ENCODE measurements around the gene C1RL.

Gene C1RL

DNA sequence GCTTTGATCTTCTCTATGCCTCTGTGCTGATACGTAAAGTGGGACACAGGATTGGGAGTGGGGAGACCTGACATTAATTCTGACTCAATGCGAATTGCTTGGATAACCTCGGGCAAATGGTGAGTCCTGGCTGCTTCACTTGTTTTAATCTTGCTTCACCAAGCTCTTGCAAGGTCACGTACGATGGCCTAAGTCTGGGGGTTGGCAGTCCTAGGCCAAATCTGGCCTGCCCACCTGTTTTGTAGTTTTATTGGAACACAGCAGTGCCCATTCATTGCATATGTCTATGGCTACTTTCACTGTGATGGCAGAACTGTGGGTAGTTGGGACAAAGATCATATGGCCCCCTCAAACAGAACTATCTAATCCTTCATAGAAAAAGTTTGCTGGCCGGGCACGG lies 34.5 kb upstream of the C1RL start:
- no peak for DNase-seq
- Mint-ChIP-seq H3K36me3 (ENCODE audit: low read depth) (peaks cover 48% of the 10 kb centered on the region), H3K27me3 (no peaks in the 10 kb centered on the region), H3K4me1 (ENCODE audit: low read depth) (peaks cover 3% of the 10 kb centered on the region), H3K27ac (no peak overlapping the region), H3K9me3 (no peaks in the 10 kb centered on the region), H3K4me3 (no peak overlapping the region)

DNA sequence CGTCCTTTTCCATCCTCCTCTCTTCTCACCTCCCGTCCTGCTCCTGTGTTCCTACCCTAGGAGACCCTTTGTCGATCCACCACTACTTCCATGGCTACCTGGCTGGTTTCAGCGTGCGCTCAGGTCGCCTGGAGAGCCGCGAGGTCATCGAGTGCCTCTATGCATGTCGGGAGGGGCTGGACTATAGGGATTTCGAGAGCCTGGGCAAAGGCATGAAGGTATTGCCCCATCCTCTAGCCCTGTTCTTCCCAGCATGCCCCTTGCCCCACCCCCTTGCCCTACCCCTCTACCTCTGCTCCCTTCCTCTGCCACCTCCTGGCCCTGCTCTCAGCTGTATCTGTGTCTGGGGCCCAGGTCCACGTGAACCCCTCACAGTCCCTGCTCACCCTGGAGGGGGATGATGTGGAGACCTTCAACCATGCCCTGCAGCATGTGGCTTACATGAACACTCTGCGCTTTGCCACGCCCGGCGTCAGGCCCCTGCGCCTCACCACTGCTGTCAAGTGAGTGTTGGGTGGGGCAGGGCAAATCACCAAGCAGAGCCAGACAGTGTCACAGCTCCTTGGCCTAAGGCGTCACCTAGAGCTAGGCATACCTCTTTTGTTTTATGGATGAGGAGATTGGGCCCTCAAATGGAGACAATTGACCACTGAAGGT lies 33.9 kb upstream of the C1RL start:
- no peak overlapping the region for H3K4me3 Mint-ChIP-seq
- H3K36me3 Mint-ChIP-seq (ENCODE audit: low read depth), result peaks cover 48% of the 10 kb centered on the region
- H3K27me3 Mint-ChIP-seq, result no peaks in the 10 kb centered on the region
- no peak overlapping the region for H3K27ac Mint-ChIP-seq
- no peaks in the 10 kb centered on the region for H3K9me3 Mint-ChIP-seq
- H3K4me1 Mint-ChIP-seq (ENCODE audit: low read depth), result peaks cover 3% of the 10 kb centered on the region
- DNase-seq, result no peak

DNA sequence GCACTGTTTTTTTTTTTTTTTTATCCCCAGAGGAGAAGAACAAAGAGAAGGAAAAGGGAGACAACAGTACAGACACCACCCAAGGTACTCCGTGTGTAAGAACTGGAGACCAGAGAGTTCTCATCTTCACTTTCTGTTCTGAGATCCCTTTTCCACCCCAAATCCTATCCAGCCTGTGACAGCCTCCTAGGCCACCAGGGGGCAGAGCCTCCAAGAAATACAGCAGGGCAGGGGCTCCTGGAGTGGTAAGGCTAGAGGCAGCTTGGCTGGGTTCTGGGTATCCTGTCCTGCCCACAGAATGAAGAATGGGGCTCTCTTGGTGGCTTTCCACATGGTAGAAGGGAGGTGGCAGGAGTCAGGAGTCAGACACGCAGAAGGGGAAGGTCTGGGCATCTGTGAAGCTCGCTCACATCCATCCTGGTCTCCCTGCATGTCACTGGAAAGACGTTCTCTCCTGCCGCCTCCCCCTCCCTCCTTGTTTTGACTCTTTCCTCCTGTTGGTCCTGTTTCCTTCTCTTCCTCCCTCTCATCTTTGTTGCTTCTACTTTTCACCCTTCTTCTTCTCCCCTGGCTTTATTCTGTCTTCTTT lies 33.1 kb upstream of the C1RL start:
- Mint-ChIP-seq H3K4me1 (ENCODE audit: low read depth) (peaks cover 3% of the 10 kb centered on the region), H3K36me3 (ENCODE audit: low read depth) (peaks cover 53% of the 10 kb centered on the region), H3K4me3 (no peak overlapping the region), H3K27ac (peak overlapping the region; percentile 11), H3K27me3 (no peaks in the 10 kb centered on the region), H3K9me3 (no peaks in the 10 kb centered on the region)
- DNase-seq, result peak; percentile 69

DNA sequence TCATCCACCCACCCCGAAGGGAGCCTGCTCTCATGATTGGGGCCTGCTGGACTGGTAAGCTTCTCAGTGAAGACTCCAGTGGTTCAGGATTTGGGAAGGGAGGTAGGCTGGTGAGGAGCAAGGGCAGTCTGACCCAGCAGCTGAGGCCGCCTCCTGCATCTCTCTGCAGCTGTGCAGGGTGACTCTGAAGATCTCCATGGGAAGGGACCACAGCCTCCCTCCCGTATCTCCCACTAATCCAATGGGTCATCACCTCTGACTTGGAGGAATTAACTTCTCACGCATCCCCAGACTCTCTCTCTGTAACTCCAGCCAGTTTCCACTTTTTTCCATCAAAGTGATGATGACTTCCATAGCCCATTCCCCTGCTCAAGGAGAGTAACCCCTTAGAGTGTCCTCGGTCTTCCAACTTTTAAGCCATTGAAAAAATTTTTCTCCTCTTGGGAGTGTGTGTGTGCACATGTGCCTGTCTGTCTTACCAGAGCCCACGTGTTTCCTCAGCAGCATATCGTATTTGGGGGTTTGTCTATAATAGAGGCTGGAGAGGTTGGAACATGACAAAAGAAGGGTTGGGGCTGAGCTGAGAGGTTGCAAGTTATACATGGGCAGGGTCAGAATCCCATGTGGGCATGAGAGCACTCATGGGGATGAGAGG lies 32.5 kb upstream of the C1RL start:
- Mint-ChIP-seq H3K4me1 (ENCODE audit: low read depth) (peaks cover 3% of the 10 kb centered on the region), H3K4me3 (no peak overlapping the region), H3K27ac (peak overlapping the region; percentile 11), H3K27me3 (no peaks in the 10 kb centered on the region), H3K36me3 (ENCODE audit: low read depth) (peaks cover 58% of the 10 kb centered on the region), H3K9me3 (no peaks in the 10 kb centered on the region)
- no peak for DNase-seq

DNA sequence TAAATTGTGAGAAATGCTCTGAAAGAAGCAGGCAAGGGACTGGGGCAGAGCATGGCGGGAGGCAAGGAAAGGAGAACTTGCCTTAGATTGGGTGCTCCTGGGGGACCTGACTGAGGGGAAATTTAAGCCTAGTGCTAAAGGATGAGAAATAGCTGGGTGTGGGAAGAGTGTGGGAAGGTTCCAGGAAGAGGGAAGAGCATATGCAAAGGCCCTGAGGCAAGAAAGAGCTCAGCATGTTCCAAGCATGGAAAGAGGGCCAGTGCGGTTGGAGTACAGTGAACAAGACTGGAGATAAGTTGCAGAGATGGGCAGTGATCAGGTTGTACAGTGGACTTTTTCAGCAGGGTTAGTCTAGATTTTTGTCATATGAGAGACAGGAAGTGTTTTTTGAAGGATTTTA lies 30.2 kb upstream of the C1RL start:
- H3K27me3 Mint-ChIP-seq, result no peaks in the 10 kb centered on the region
- H3K4me1 Mint-ChIP-seq (ENCODE audit: low read depth), result peaks cover 3% of the 10 kb centered on the region
- H3K4me3 Mint-ChIP-seq, result no peak overlapping the region
- H3K9me3 Mint-ChIP-seq, result no peaks in the 10 kb centered on the region
- DNase-seq, result no peak
- H3K36me3 Mint-ChIP-seq (ENCODE audit: low read depth), result peaks cover 69% of the 10 kb centered on the region
- no peak overlapping the region for H3K27ac Mint-ChIP-seq

DNA sequence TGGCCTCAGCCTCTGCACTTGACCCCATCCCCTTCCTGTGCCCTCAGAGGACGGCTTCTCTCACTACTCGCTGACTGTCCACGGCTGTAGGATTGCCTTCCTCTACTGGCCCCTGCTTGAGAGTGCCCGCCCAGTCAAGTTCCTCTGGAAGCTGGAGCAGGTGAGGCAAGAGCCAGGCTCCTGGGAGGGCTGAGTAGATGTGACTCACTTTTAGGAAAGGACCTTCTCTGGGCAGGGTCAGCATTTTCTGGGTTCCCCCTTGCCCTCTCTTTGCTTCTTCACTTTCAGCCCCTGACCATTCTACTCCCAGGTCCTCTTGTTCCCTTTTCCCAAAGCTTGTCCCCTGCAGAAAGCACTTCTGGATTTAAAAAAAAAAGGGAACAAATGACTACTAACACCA lies 28.9 kb upstream of the C1RL start:
- no peaks in the 10 kb centered on the region for H3K27me3 Mint-ChIP-seq
- no peaks in the 10 kb centered on the region for H3K9me3 Mint-ChIP-seq
- DNase-seq, result no peak
- H3K36me3 Mint-ChIP-seq (ENCODE audit: low read depth), result peaks cover 62% of the 10 kb centered on the region
- no peak overlapping the region for H3K27ac Mint-ChIP-seq
- peaks cover 3% of the 10 kb centered on the region for H3K4me1 Mint-ChIP-seq (ENCODE audit: low read depth)
- H3K4me3 Mint-ChIP-seq, result no peak overlapping the region

DNA sequence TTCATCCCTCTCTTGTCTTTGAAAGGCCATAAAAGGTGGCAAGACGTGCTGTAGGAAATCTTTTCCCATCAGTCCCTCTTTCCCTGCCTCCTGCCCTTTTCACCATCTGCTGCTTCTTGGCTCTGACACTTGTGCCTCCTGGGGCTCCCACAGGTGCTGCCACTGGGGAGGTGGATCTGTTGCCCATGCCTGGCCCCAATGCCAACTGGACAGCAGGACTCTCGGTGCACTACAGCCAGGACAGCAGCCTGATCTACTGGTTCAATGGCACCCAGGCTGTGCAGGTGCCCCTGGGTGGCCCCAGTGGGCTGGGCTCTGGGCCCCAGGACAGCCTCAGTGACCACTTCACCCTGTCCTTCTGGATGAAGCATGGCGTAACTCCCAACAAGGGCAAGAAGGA lies 27.7 kb upstream of the C1RL start:
- H3K36me3 Mint-ChIP-seq (ENCODE audit: low read depth), result peaks cover 57% of the 10 kb centered on the region
- peaks cover 11% of the 10 kb centered on the region for H3K4me1 Mint-ChIP-seq (ENCODE audit: low read depth)
- H3K9me3 Mint-ChIP-seq, result no peaks in the 10 kb centered on the region
- H3K27me3 Mint-ChIP-seq, result no peaks in the 10 kb centered on the region
- H3K27ac Mint-ChIP-seq, result no peak overlapping the region
- DNase-seq, result no peak
- no peak overlapping the region for H3K4me3 Mint-ChIP-seq

DNA sequence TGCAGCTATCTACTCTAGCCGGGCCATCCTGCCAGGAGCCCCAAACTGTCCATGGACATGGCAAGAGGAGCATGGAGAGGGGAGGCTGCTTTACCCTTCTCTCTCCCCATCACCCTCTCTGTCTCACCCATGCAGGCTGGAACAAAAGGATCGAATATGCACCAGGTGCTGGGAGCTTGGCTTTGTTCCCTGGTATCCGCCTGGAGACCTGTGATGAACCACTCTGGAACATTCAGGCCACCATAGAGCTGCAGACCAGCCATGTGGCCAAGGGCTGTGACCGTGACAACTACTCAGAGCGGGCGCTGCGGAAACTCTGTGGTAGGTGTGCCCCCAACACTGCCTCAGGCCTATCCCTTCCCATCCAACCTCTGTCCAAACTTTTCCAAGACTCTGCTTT lies 27.1 kb upstream of the C1RL start:
- H3K4me3 Mint-ChIP-seq, result no peak overlapping the region
- peaks cover 51% of the 10 kb centered on the region for H3K36me3 Mint-ChIP-seq (ENCODE audit: low read depth)
- no peak overlapping the region for H3K27ac Mint-ChIP-seq
- H3K9me3 Mint-ChIP-seq, result no peaks in the 10 kb centered on the region
- peaks cover 17% of the 10 kb centered on the region for H3K4me1 Mint-ChIP-seq (ENCODE audit: low read depth)
- H3K27me3 Mint-ChIP-seq, result no peaks in the 10 kb centered on the region
- DNase-seq, result no peak

DNA sequence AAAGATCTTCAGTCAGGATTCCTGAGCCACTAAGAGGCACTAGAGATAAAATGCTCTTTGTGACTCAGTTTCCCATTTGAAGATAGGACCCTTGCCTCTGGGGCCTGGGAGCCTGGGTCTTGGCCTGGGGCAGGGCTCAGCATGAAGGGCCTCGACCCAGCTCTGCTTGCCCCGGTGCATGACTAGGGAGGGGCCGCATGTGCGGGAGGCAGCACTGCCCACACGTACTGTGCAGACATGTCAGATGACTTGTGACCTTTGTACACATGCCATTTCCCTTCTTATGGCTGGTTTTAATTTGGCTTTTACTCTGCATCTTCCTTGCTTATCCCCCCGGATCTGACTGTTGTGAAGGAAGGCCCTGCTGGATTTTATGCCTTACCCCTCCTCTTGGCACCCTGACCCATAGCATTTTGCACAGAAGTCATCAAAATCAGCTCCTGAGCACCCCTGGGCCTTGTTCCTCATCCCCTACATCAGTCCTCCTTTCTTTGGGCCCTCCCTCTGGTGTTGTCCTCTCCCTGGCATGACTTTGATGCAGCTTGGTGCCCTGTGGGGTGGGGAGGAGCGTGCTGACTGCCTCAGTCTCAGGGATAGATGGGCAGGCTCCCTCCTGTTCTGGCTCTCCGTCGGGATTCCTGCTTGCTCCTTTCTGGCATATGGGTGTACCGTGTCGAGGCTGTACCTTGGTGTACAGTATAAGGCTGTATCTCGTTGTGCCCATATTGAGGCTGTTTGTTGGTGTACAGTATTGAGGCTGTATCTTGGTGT lies 25.6 kb upstream of the C1RL start:
- no peaks in the 10 kb centered on the region for H3K27me3 Mint-ChIP-seq
- no peaks in the 10 kb centered on the region for H3K9me3 Mint-ChIP-seq
- H3K4me1 Mint-ChIP-seq (ENCODE audit: low read depth), result peaks cover 29% of the 10 kb centered on the region
- peaks cover 46% of the 10 kb centered on the region for H3K36me3 Mint-ChIP-seq (ENCODE audit: low read depth)
- no peak overlapping the region for H3K4me3 Mint-ChIP-seq
- no peak overlapping the region for H3K27ac Mint-ChIP-seq
- DNase-seq, result no peak

DNA sequence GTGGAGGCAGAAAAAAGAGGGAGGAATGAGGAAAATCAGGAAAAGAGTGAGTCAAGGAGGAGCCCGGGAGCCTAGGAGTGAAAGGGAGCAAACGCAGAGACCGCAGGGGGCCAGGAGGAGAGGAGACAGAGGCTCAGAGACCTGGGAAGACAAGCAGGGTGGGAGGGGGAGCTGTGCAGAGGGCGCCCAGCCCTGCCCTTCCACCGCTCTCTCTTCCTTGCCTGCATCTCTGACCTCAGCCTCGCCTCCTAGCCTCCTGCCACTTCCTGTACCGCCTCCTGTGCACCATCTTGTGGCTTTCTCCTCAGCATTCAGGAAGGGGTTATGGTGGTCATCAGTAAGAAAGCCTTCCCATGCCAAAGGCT lies 22.5 kb upstream of the C1RL start:
- peak; percentile 43 for DNase-seq
- peaks cover 37% of the 10 kb centered on the region for H3K4me1 Mint-ChIP-seq (ENCODE audit: low read depth)
- H3K27me3 Mint-ChIP-seq, result no peaks in the 10 kb centered on the region
- H3K4me3 Mint-ChIP-seq, result peak overlapping the region; percentile 81
- no peaks in the 10 kb centered on the region for H3K9me3 Mint-ChIP-seq
- H3K27ac Mint-ChIP-seq, result peak overlapping the region; percentile 60
- peaks cover 22% of the 10 kb centered on the region for H3K36me3 Mint-ChIP-seq (ENCODE audit: low read depth)

DNA sequence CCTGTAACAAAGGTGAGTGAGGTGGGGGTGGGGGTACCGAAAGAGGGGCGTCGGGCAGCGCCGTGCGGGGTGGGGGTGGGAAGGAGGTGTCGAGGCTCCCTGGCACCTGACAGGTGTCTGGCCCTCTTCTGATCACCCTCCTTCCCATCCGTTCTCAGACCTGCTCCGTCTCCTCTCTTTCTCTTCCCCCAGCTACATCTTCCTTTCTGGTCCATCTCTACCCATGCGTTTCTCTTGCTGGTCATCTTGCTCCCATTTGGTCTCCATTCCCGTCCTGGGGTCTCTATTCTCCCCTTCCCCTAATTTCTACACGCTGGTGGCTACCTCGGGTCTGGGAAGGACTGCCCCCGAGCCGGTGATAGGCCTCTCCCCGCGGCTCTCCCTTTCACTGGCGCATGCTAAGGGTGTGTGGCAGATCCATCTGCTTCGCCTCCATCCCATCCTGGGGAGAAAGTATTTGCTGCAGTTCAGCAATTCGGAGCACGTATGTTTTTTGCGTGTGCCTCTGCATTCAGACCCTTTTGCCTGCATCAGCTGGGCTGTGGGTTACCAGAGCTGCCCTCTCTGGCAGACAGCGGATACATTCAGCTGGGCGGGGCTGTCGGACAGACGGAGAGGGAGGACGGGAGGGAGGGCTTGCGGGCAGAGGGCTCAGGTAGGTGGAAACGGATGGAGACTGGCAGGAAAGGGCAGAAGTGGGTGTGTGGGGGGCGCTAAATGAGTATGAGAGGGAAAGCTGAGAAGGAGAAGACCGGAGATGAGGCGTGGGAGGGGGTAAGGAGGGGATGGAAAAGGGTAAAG lies 21.9 kb upstream of the C1RL start:
- Mint-ChIP-seq H3K27me3 (no peaks in the 10 kb centered on the region), H3K27ac (peak overlapping the region; percentile 60), H3K36me3 (ENCODE audit: low read depth) (peaks cover 16% of the 10 kb centered on the region)

DNA sequence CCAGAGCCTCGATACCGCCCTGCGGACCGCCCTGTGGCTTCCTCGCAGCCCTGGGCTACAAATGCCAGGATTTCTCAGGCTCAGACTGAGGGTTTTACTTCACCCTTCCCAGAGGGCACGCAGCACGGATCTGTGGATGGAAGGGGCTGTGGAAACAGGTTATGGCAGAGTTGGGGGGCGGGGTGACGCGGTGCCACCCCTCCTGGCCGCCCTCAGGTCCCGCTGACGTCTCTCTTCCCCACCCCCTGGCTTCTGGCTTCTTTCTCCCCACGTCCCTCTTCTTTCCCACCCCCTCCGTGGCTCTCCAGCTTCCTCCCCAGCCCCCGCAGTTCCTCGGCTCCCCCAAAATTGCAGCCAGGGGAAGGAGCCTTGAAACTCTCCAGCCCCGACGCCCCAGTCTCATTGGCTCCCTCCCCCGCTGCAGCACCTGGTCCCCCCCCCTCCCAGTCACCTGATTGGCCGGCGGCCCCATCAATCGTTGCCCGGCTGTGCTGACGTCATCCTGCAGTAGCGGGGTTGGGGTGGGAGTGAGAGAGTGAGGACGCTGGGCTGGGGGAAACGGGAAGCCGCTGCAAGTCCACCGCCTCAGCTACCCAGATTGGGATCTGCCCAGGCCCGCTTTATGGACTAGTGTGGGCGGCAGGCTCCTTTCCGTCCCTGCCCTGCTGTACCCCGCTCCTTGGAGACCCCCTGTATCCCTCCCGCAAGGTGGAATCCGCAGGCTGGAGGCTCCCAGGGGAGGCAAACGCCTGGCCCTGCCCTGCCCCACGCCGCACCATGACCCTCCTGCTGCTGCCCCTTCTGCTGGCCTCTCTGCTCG lies 21.1 kb upstream of the C1RL start, which contains the start of gene CLSTN3:
Gene CLSTN3, plus strand, starts transcription at position 500 of the 820 bp plus-strand sequence. Its CDS starts 278 bp downstream, at position 778.
- peak; percentile 88 for DNase-seq
- Mint-ChIP-seq H3K36me3 (ENCODE audit: low read depth) (peaks cover 8% of the 10 kb centered on the region), H3K4me1 (ENCODE audit: low read depth) (peaks cover 37% of the 10 kb centered on the region), H3K9me3 (no peaks in the 10 kb centered on the region), H3K27ac (peak within 1 kb of the TSS; percentile 80), H3K27me3 (no peaks in the 10 kb centered on the region), H3K4me3 (peak within 1 kb of the TSS; percentile 81)

More for the DNA sequence above, 21.9 kb upstream of the C1RL start:
- H3K4me3 Mint-ChIP-seq, result peak overlapping the region; percentile 81
- DNase-seq, result peak; percentile 67
- H3K4me1 Mint-ChIP-seq (ENCODE audit: low read depth), result peaks cover 37% of the 10 kb centered on the region
- H3K9me3 Mint-ChIP-seq, result no peaks in the 10 kb centered on the region

DNA sequence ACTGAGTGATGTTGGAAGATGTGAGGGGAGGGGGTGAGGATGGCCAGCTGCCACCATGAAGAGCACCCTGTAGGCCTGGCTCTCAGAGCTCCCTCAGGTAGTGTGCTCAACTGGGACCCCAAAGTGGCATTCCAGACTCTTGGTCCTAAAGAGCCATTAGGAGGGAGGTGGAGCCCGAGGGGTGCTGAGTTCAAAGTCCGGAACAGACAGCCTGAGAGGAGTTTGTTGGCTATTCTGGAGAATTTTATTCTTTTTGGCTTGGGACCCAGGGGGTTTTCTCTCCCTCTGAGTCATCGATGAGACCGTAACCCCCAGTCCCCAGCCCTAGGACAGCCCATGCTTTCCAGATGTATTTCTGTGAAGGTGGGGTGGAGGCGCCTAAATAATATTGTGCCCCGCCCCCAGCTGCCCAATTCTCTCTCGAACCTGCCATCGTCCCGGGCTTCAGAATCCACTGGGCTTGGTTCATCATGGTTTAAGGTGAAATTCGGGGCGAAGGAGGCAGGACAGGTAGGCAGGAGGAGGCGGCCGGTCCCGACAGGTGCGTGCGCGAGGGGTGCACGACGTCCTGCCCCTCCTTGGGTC lies 20.4 kb upstream of the C1RL start:
- DNase-seq, result no peak
- H3K27ac Mint-ChIP-seq, result no peak overlapping the region
- H3K4me1 Mint-ChIP-seq (ENCODE audit: low read depth), result peaks cover 37% of the 10 kb centered on the region
- H3K9me3 Mint-ChIP-seq, result no peaks in the 10 kb centered on the region
- peak overlapping the region; percentile 81 for H3K4me3 Mint-ChIP-seq
- H3K36me3 Mint-ChIP-seq (ENCODE audit: low read depth), result peaks cover 4% of the 10 kb centered on the region
- H3K27me3 Mint-ChIP-seq, result no peaks in the 10 kb centered on the region

Data from activated T-cell treated with anti-CD3 and anti-CD28 coated beads, Interleukin-2, amount 50 U/mL, for 24 hours (primary cell).